Right lobe of liver (tissue), 6 donors: ENCODE results near the gene AKIP1. TPM values are rescaled to one million over a fixed set of nuclear protein-coding genes. Genes with fewer than 3 reads are reported as not detected.
A peak's percentile ranks its signal among the peaks of the same experiment; 100 is the strongest.

Source experiments
- ATAC-seq, 4 donors: fragments of 200-7000 bp; cut with Tn5 transposase; one replicate each; pipeline ENCODE4 v1.9.1; 2020; ENCODE audit warnings: mild to moderate bottlenecking in 4 of 4, moderate library complexity in 4 of 4
- DNase-seq, 3 donors: peaks; one replicate each; pipeline ENCODE4 v3.0.0-alpha.2; 2020
- H3K27ac ChIP-seq, 3 donors: fragments of 200-600 bp; one replicate each; pipeline ENCODE4 v1.8.0; 2022
- H3K27me3 ChIP-seq, 2 donors: fragments of 200-600 bp; one replicate each; pipeline ENCODE4 v1.8.0; 2022
- H3K36me3 ChIP-seq, 4 donors: fragments of 200-600 bp; sonication (generic) in 1 of 4; one replicate each; pipeline versions ENCODE4 v1.5.1 to v1.8.0; 2017 to 2022; ENCODE audit warnings: control low read depth in 1 of 4
- H3K4me1 ChIP-seq, 4 donors: fragments of 200-600 bp; sonication (generic) in 1 of 4; one replicate each; pipeline versions ENCODE4 v1.5.1 to v1.8.0; 2017 to 2022; ENCODE audit warnings: control low read depth in 1 of 4
- H3K4me3 ChIP-seq, 3 donors: fragments of 200-600 bp; one replicate each; pipeline ENCODE4 v1.8.0; 2022
- H3K9me3 ChIP-seq, 4 donors: fragments of 200-600 bp; sonication (generic) in 1 of 4; one replicate each; pipeline versions ENCODE4 v1.5.1 to v1.8.0; 2017 to 2022; ENCODE audit warnings: control low read depth in 1 of 4
- POLR2A ChIP-seq: fragments of 450-650 bp; IDR thresholded peaks from one replicate; pipeline ENCODE4 v1.6.1; 2017; ENCODE audit warnings: antibody characterized with exemption, mild to moderate bottlenecking
- WGBS: methylation state at CpG from one replicate; pipeline ENCODE4 v1.1.6; 2018; ENCODE audit warnings: low coverage, low lambda C conversion rate; ENCODE audit not compliant: insufficient coverage; ENCODE audit errors: missing lambda C conversion rate; 5-methylcytosine and 5-hydroxymethylcytosine counted together
- intact Hi-C, 2 donors: fragments of 100-400 bp; cut with DNase I; formaldehyde crosslinking; loops; one replicate each; pipeline versions ENCODE4 v1.11.2 to v1.14.1; 2022
- small RNA-seq, 2 experiments: library from RNA; depleted of rRNA; stranded (forward); fragments of <200 nt; gene quantifications; one replicate each; pipeline ENCODE3, GENCODE V24; 2016
- total RNA-seq, 6 experiments: library from RNA; depleted of rRNA in 2 of 6; stranded (reverse); fragments of >200 nt in 2 of 6; fragmentation: NEBNext Ultra II Directional in 3 of 6; extraction: Animal tissue kit (Norgen Biotek cat#: 25700) in 3 of 6; gene quantifications; one replicate each; pipeline versions ENCODE4 v1.1.0 to v1.2.4, GENCODE V29; 2016 to 2023
- TF ChIP-seq, protein P1 (sequence below), 4 donors: fragments of 200-600 bp in 3 of 4; fragments of 450-650 bp in 1 of 4; IDR thresholded peaks; one replicate each; pipeline versions ENCODE4 v1.5.1 to v1.8.0; 2016 to 2022; ENCODE audit warnings: antibody characterized with exemption in 4 of 4, mild to moderate bottlenecking in 2 of 4
- donor health status: DM: no; HTN: yes; CAD: no.
- donor health status: DM: no; HTN: no; CAD: no.
- donor health status: DM: no; HTN: no; CAD: no.
- donor health status: DM: no; HTN: yes; CAD: no.
- donor health status: DM: no; HTN: yes; CAD: no.

The AKIP1 gene
- total RNA-seq, 6 experiments from 2014 or later, result 5.8 to 14.8 (median 8.7) TPM

DNA sequence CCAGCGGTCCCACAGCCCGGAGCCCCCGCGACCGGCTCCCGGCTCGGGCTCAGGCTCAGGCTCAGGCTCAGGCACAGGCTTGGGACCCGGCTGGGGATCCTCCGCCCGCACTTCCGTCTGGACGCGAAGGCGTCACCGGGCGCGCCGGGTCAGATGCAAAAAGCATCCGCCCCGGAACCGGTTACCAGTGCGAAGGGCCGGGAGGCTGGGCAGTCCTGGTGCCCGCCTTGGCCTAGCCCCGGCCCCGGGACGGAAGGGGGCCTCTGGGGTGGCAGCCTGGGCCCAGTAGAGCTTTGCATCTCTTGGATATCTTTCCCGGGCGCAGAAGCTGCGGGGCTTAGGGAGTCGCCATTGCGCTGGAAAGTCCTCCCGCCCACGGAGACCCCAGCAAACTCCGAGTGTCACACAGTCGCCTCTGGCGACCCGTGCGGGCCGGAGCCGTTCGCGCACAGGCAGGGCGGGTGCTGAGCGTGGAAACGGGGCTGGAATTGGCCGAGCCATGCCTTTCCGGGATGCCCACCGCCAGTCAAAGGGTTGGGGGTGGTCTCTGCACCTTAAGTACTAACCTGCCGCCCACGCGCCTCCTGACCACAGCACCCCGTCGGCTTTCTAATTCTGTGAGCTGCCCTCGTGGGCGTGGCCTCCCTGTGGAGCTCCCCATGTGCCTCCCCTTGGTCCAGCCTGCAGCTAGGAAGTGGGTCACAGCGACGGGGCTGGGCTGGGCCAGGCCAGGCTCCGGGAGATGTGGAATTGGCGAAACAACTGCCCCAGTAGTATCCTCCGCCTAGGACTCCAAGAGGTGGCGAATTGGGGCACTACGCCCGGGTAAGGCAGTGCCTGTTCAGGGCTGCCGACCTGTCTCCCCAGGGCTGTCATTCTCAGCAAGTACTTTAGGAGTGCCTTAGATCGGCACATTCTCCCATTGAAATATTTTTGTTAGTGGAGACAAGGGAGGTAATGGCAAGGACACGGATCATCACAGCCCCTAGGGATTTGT, 53.6 kb downstream of the AKIP1 start, which contains the start of gene TMEM9B:
Gene TMEM9B (minus strand): TSS at position 119 of the 997 bp plus-strand sequence. CDS start 129 bp downstream, outside the sequence.
- Histone ChIP-seq H3K4me3 (peak within 1 kb of the TSS; percentile 84 to 97 (median 87)), H3K36me3 (no peaks in the 10 kb centered on the region), H3K9me3 (no peaks in the 10 kb centered on the region), H3K27me3 (no peaks in the 10 kb centered on the region), H3K4me1 (peaks cover 0 to 20% (median 10%) of the 10 kb centered on the region in 4 donors), H3K27ac (peak within 1 kb of the TSS; percentile 80 to 92 (median 88))
- intact Hi-C loops, result loop anchor here in 1 of 2 donors (5.0 kb wide), 1 partner anchor 282 kb away; the partner anchor contains the start of genes RPL27A and TRIM66
- WGBS, result 0% methylated on average over 12 of the region's 67 CpGs
- TF ChIP-seq POLR2A, result peak; percentile 94
- TF ChIP-seq, protein P1, sequence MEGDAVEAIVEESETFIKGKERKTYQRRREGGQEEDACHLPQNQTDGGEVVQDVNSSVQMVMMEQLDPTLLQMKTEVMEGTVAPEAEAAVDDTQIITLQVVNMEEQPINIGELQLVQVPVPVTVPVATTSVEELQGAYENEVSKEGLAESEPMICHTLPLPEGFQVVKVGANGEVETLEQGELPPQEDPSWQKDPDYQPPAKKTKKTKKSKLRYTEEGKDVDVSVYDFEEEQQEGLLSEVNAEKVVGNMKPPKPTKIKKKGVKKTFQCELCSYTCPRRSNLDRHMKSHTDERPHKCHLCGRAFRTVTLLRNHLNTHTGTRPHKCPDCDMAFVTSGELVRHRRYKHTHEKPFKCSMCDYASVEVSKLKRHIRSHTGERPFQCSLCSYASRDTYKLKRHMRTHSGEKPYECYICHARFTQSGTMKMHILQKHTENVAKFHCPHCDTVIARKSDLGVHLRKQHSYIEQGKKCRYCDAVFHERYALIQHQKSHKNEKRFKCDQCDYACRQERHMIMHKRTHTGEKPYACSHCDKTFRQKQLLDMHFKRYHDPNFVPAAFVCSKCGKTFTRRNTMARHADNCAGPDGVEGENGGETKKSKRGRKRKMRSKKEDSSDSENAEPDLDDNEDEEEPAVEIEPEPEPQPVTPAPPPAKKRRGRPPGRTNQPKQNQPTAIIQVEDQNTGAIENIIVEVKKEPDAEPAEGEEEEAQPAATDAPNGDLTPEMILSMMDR (IDR thresholded peaks at IDR 0.05), result no peak
- ATAC-seq, result peak; percentile 90 to 95 (median 94)
- DNase-seq, result peak; percentile 94 to 96 (median 95)

- intact Hi-C loops, result no loop called here
- Histone ChIP-seq H3K27me3 (no peaks in the 10 kb centered on the region), H3K27ac (no peak overlapping the region), H3K4me3 (no peak overlapping the region), H3K9me3 (no peaks in the 10 kb centered on the region), H3K4me1 (peaks cover 0 to 19% (median 8%) of the 10 kb centered on the region in 4 donors), H3K36me3 (no peaks in the 10 kb centered on the region)
- WGBS, result 88% methylated on average over 8 of the region's 8 CpGs
- no peak for TF ChIP-seq POLR2A
- TF ChIP-seq, protein P1 (IDR thresholded peaks at IDR 0.05), result no peak
- DNase-seq (no peak), ATAC-seq (no peak)
These were observed 56.2 kb downstream of the AKIP1 start for GRCh38 chr11:8967184-8967583.

Small RNA genes within 50 kb of the gene (small RNA-seq; reads per million reads assigned to genes)
- 0 reads per million in 2 experiments for gene RF00019

Other genes with a start within 250 kb of the AKIP1 start
- 10 to 100 TPM in 2 of 6 experiments, 1 to 10 TPM in 4; 4.0 to 16.4 (median 6.9) TPM for gene TRIM66, start 228.5 kb upstream of the AKIP1 start, total RNA-seq
- 100 to 1,000 TPM; 187 to 394 (median 327) TPM for gene RPL27A, start 228.4 kb upstream of the AKIP1 start, total RNA-seq
- not detected for gene C11orf16, start 21.8 kb downstream of the AKIP1 start, total RNA-seq
- not detected for gene ASCL3, start 31.8 kb downstream of the AKIP1 start, total RNA-seq
- gene TMEM9B, start 53.3 kb downstream of the AKIP1 start, total RNA-seq, result 10 to 100 TPM; 15.5 to 33.6 (median 19.8) TPM
- gene NRIP3, start 92.8 kb downstream of the AKIP1 start, total RNA-seq, result under 1 TPM in 4 of 6 experiments, not detected in 2; 0.31 to 0.84 (median 0.37) TPM
- gene SCUBE2, start 180.4 kb downstream of the AKIP1 start, total RNA-seq, result 1 to 10 TPM in 1 of 6 experiments, under 1 TPM in 5; 0.19 to 1.1 (median 0.32) TPM